NCI-H446 (cell line): ENCODE data around the gene PYGO2.
A peak's percentile ranks its signal among the peaks of the same experiment; 100 is the strongest.
"Not testable (repeated sequence)": the region's sequence is repeated elsewhere in the genome, so short reads cannot be mapped to it uniquely, and the experiment has no call there.

Experiments
- DNase-seq, 2 experiments: peaks; one replicate each; lab custom pipeline; 2025; lab: John Stamatoyannopoulos, UW

PYGO2 gene

GRCh38 chr1:154982341-154982740 lies 20.8 kb upstream of the PYGO2 start:
- no peak for DNase-seq

- DNase-seq = no peak
These were observed 16.8 kb upstream of the PYGO2 start for GRCh38 chr1:154978360-154978759.

GRCh38 chr1:154977762-154978161 lies 16.2 kb upstream of the PYGO2 start:
- not testable (repeated sequence) for DNase-seq

GRCh38 chr1:154975409-154976059 lies 14.0 kb upstream of the PYGO2 start:
- no peak for DNase-seq

- DNase-seq = peak; percentile 99
These were observed 13.3 kb upstream of the PYGO2 start for GRCh38 chr1:154974808-154975408.

GRCh38 chr1:154974102-154974807 lies 12.7 kb upstream of the PYGO2 start, which contains the start of gene CKS1B:
Gene CKS1B (plus strand): TSS chr1:154974681. CDS start chr1:154974746, 65 bp downstream.
- peak; percentile 99 to 100 for DNase-seq

GRCh38 chr1:154973344-154974101 lies 11.9 kb upstream of the PYGO2 start:
- peak; percentile 88 to 94 for DNase-seq

GRCh38 chr1:154972517-154973343 lies 11.1 kb upstream of the PYGO2 start:
- no peak for DNase-seq

- DNase-seq = no peak
These were observed 10.6 kb upstream of the PYGO2 start for GRCh38 chr1:154972213-154972516.

- no peak for DNase-seq
These were observed 9.9 kb upstream of the PYGO2 start for GRCh38 chr1:154971341-154971998.

- DNase-seq = peak; percentile 84 to 93
These were observed 9.2 kb upstream of the PYGO2 start, which contains the start of gene SHC1 for GRCh38 chr1:154970631-154971340. Gene SHC1 (minus strand): TSS chr1:154970747. CDS start chr1:154970526, 221 bp downstream.

GRCh38 chr1:154969860-154970452 lies 8.4 kb upstream of the PYGO2 start:
- no peak for DNase-seq

- DNase-seq = no peak
These were observed 7.7 kb upstream of the PYGO2 start for GRCh38 chr1:154969246-154969645.

GRCh38 chr1:154968731-154969130 lies 7.1 kb upstream of the PYGO2 start:
- DNase-seq = no peak

GRCh38 chr1:154967331-154967950 lies 5.9 kb upstream of the PYGO2 start:
- no peak for DNase-seq

- DNase-seq = no peak
These were observed 4.5 kb upstream of the PYGO2 start for GRCh38 chr1:154966111-154966510.

GRCh38 chr1:154964359-154964758 lies 2.8 kb upstream of the PYGO2 start:
- DNase-seq = no peak

GRCh38 chr1:154963643-154964042 lies 2.1 kb upstream of the PYGO2 start:
- DNase-seq = no peak

GRCh38 chr1:154962795-154963330 lies 1.3 kb upstream of the PYGO2 start:
- no peak for DNase-seq
